Measurements from ENCODE around the gene CRACDL.

- TF ChIP-seq CTCF (IDR thresholded peaks at IDR 0.05; ENCODE audit: insufficient read depth, low read length, poor library complexity, severe bottlenecking): no peak
- TF ChIP-seq EZH2phosphoT487 (conservative IDR thresholded peaks at IDR 0.05; ENCODE audit: low read length): no peak
Measured at GRCh38 chr2:98910349-98911125, 25.5 kb downstream of the CRACDL start.
